Liver (tissue), 9 donors: ENCODE measurements around the gene SWI5. TPM values are rescaled to one million over a fixed set of nuclear protein-coding genes. Genes with fewer than 3 reads are reported as not detected.

Experiments
- DNase-seq: peaks from one replicate; pipeline ENCODE4 v3.0.0-alpha.2; 2017; ENCODE audit warnings: low spot score
- H3K27ac ChIP-seq, 2 donors: one replicate each; pipeline ENCODE4 v1.7.0; 2013; ENCODE audit warnings: inconsistent platforms in 2 of 2, low read length in 2 of 2, control low read depth in 1 of 2, low read depth in 1 of 2, mild to moderate bottlenecking in 1 of 2
- H3K27me3 ChIP-seq, 4 donors: one replicate each; pipeline versions ENCODE4 v1.6.1 to v1.7.0; 2013; ENCODE audit warnings: low read length in 3 of 4, inconsistent platforms in 1 of 4, mild to moderate bottlenecking in 1 of 4, moderate library complexity in 1 of 4; ENCODE audit not compliant: control insufficient read depth in 4 of 4, insufficient read depth in 4 of 4
- H3K36me3 ChIP-seq, 4 donors: one replicate each; pipeline versions ENCODE4 v1.6.1 to v1.7.0; 2013; ENCODE audit warnings: low read length in 3 of 4, mild to moderate bottlenecking in 3 of 4, low read depth in 1 of 4, moderate library complexity in 1 of 4; ENCODE audit not compliant: control insufficient read depth in 4 of 4, insufficient read depth in 3 of 4
- H3K4me1 ChIP-seq, 4 donors: one replicate each; pipeline versions ENCODE4 v1.6.1 to v1.7.0; 2013; ENCODE audit warnings: low read length in 3 of 4, mild to moderate bottlenecking in 3 of 4, moderate library complexity in 1 of 4; ENCODE audit not compliant: control insufficient read depth in 4 of 4, insufficient read depth in 4 of 4
- H3K4me3 ChIP-seq, 3 donors: one replicate each; pipeline versions ENCODE4 v1.6.1 to v1.7.0; 2013; ENCODE audit warnings: low read length in 3 of 3, control low read depth in 1 of 3, low read depth in 1 of 3, mild to moderate bottlenecking in 1 of 3
- H3K9ac ChIP-seq, 2 donors: one replicate each; pipeline ENCODE4 v1.7.0; 2013; ENCODE audit warnings: low read length in 2 of 2, mild to moderate bottlenecking in 2 of 2, moderate library complexity in 2 of 2, control low read depth in 1 of 2, low read depth in 1 of 2
- H3K9me3 ChIP-seq, 4 donors: one replicate each; pipeline versions ENCODE4 v1.6.1 to v1.7.0; 2013; ENCODE audit warnings: low read length in 3 of 4; ENCODE audit not compliant: control insufficient read depth in 4 of 4
- EGR1 ChIP-seq, 2 donors: IDR thresholded peaks; 2 replicates each; pipeline ENCODE4 v1.6.1; 2016 to 2018; ENCODE audit warnings: antibody characterized with exemption in 2 of 2, low read depth in 2 of 2
- FOXA1 ChIP-seq: IDR thresholded peaks from 2 replicates; pipeline ENCODE4 v1.6.1; 2016; ENCODE audit warnings: antibody characterized with exemption
- FOXA2 ChIP-seq: IDR thresholded peaks from 2 replicates; pipeline ENCODE4 v1.6.1; 2016; ENCODE audit warnings: antibody characterized with exemption
- GABPA ChIP-seq, 2 donors: IDR thresholded peaks in 1 of 2; conservative IDR thresholded peaks in 1 of 2; 2 replicates each; pipeline ENCODE4 v1.6.1; 2016; ENCODE audit warnings: antibody characterized with exemption in 2 of 2, mild to moderate bottlenecking in 1 of 2, moderate library complexity in 1 of 2
- HNF4A ChIP-seq, 2 donors: conservative IDR thresholded peaks; 2 replicates each; pipeline ENCODE4 v1.6.1; 2016; ENCODE audit warnings: antibody characterized with exemption in 2 of 2, mild to moderate bottlenecking in 2 of 2
- HNF4G ChIP-seq: IDR thresholded peaks from 2 replicates; pipeline ENCODE4 v1.6.1; 2016; ENCODE audit warnings: antibody characterized with exemption
- JUND ChIP-seq, 2 donors: IDR thresholded peaks; 2 replicates each; pipeline ENCODE4 v1.6.1; 2016; ENCODE audit warnings: antibody characterized with exemption in 2 of 2
- NR2F2 ChIP-seq: IDR thresholded peaks from 2 replicates; pipeline ENCODE4 v1.6.1; 2016; ENCODE audit warnings: antibody characterized with exemption
- RAD21 ChIP-seq, 2 donors: IDR thresholded peaks; 2 replicates each; pipeline ENCODE4 v1.6.1; 2016; ENCODE audit warnings: antibody characterized with exemption in 2 of 2, mild to moderate bottlenecking in 2 of 2
- RXRA ChIP-seq, 2 donors: IDR thresholded peaks; 2 replicates each; pipeline ENCODE4 v1.6.1; 2017 to 2018; ENCODE audit warnings: antibody characterized with exemption in 2 of 2, mild to moderate bottlenecking in 1 of 2
- SP1 ChIP-seq: IDR thresholded peaks from 2 replicates; pipeline ENCODE4 v1.6.1; 2018; ENCODE audit warnings: antibody characterized with exemption, mild to moderate bottlenecking
- TAF1 ChIP-seq: conservative IDR thresholded peaks from 2 replicates; pipeline ENCODE4 v1.6.1; 2016; ENCODE audit warnings: antibody characterized with exemption, mild to moderate bottlenecking
- YY1 ChIP-seq: IDR thresholded peaks from 2 replicates; pipeline ENCODE4 v1.6.1; 2016; ENCODE audit warnings: antibody characterized with exemption, mild to moderate bottlenecking
- WGBS: extraction: QIAGEN DNeasy Blood & Tissue Kit; methylation state at CpG from one replicate; pipeline ENCODE4 v1.1.7; 2013; 5-methylcytosine and 5-hydroxymethylcytosine counted together
- polyA plus RNA-seq, 2 donors: library from polyadenylated mRNA; stranded (reverse) in 1 of 2; unstranded in 1 of 2; fragments of 200-250 nt in 1 of 2; fragments of >200 nt in 1 of 2; fragmentation: Nextera tagmentation in 1 of 2; extraction: Ambion mirVana in 1 of 2; gene quantifications; one replicate each; pipeline versions ENCODE4 v1.2.1 to v1.2.3, GENCODE V29; 2013 to 2015
- total RNA-seq, 2 donors: library from RNA; depleted of rRNA; stranded (reverse); fragments of >200 nt; gene quantifications; one replicate each; pipeline ENCODE4 v1.2.3, GENCODE V29; 2014
- TF ChIP-seq, protein P1 (sequence below): IDR thresholded peaks from 2 replicates; pipeline ENCODE4 v1.6.1; 2016; ENCODE audit warnings: antibody characterized with exemption
- TF ChIP-seq, protein P2 (sequence below): IDR thresholded peaks from 2 replicates; pipeline ENCODE4 v1.6.1; 2016; ENCODE audit warnings: antibody characterized with exemption
- TF ChIP-seq, protein P3 (sequence below): fragments of 150-350 bp; IDR thresholded peaks from 2 replicates; pipeline ENCODE4 v1.5.1; 2017; ENCODE audit warnings: improper control_type of control experiment, low read depth, low read length; ENCODE audit not compliant: missing input control
- TF ChIP-seq, protein P4 (sequence below): IDR thresholded peaks from 2 replicates; pipeline ENCODE4 v1.6.1; 2016; ENCODE audit warnings: antibody characterized with exemption, mild to moderate bottlenecking
- TF ChIP-seq, protein P5 (sequence below): IDR thresholded peaks from 2 replicates; pipeline ENCODE4 v1.6.1; 2016; ENCODE audit warnings: antibody characterized with exemption
- donor health status: healthy.
- donor health status: healthy.
- donor health status: healthy.
- donor health status: healthy.
- donor health status: healthy.

Gene SWI5
- total and polyA plus RNA-seq, 4 donors: 10.7 to 34.0 (median 16.2) TPM

DNA sequence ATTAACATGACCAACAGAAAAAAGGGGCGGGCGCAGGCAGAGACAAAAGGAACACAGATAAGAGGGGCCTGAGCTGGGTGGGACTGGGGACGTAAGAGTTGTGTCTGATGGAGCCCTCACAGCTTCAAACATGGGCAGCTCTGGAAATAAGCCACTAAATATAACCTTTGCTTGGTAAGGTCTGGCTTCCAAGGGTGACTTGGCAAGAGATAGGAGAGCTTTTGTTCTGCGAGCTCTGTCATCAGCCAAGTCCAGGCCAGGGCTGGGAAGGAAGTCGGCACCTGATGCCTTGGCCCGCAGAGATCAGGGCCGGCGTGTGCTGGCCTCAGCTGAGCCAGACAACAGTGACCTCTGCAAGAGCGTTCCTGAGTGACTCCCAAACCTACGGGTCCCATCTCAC is 34.4 kb downstream of the SWI5 start:
- Histone ChIP-seq H3K27ac (peak overlapping the region; percentile 31 to 46), H3K9ac (no peak overlapping the region), H3K36me3 (peaks cover 9 to 27% (median 11%) of the 10 kb centered on the region in 4 donors), H3K9me3 (no peaks in the 10 kb centered on the region), H3K4me1 (peaks cover 8 to 19% (median 14%) of the 10 kb centered on the region in 4 donors), H3K4me3 (no peak overlapping the region), H3K27me3 (no peaks in the 10 kb centered on the region)
- 41% methylated on average over 10 of the region's 10 CpGs for whole genome bisulfite sequencing
- DNase-seq: no peak
- TF ChIP-seq, protein P1, sequence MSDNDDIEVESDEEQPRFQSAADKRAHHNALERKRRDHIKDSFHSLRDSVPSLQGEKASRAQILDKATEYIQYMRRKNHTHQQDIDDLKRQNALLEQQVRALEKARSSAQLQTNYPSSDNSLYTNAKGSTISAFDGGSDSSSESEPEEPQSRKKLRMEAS: no peak
- TF ChIP-seq, protein P2, sequence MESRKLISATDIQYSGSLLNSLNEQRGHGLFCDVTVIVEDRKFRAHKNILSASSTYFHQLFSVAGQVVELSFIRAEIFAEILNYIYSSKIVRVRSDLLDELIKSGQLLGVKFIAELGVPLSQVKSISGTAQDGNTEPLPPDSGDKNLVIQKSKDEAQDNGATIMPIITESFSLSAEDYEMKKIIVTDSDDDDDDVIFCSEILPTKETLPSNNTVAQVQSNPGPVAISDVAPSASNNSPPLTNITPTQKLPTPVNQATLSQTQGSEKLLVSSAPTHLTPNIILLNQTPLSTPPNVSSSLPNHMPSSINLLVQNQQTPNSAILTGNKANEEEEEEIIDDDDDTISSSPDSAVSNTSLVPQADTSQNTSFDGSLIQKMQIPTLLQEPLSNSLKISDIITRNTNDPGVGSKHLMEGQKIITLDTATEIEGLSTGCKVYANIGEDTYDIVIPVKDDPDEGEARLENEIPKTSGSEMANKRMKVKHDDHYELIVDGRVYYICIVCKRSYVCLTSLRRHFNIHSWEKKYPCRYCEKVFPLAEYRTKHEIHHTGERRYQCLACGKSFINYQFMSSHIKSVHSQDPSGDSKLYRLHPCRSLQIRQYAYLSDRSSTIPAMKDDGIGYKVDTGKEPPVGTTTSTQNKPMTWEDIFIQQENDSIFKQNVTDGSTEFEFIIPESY: no peak
- TF ChIP-seq, protein P3, sequence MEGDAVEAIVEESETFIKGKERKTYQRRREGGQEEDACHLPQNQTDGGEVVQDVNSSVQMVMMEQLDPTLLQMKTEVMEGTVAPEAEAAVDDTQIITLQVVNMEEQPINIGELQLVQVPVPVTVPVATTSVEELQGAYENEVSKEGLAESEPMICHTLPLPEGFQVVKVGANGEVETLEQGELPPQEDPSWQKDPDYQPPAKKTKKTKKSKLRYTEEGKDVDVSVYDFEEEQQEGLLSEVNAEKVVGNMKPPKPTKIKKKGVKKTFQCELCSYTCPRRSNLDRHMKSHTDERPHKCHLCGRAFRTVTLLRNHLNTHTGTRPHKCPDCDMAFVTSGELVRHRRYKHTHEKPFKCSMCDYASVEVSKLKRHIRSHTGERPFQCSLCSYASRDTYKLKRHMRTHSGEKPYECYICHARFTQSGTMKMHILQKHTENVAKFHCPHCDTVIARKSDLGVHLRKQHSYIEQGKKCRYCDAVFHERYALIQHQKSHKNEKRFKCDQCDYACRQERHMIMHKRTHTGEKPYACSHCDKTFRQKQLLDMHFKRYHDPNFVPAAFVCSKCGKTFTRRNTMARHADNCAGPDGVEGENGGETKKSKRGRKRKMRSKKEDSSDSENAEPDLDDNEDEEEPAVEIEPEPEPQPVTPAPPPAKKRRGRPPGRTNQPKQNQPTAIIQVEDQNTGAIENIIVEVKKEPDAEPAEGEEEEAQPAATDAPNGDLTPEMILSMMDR: no peak
- peak in 1 of 2 donors; percentile 32 for TF ChIP-seq RAD21 (IDR thresholded peaks at IDR 0.05)
- TF ChIP-seq NR2F2: no peak
- no peak for TF ChIP-seq HNF4G
- no peak for TF ChIP-seq EGR1 (IDR thresholded peaks at IDR 0.05; ENCODE audit: low read depth in 2 of 2)
- no peak for TF ChIP-seq TAF1
- TF ChIP-seq GABPA (IDR thresholded peaks at IDR 0.05 in 1 of 2, conservative IDR thresholded peaks at IDR 0.05 in 1 of 2): peak in 1 of 2 donors; percentile 58
- TF ChIP-seq, protein P4, sequence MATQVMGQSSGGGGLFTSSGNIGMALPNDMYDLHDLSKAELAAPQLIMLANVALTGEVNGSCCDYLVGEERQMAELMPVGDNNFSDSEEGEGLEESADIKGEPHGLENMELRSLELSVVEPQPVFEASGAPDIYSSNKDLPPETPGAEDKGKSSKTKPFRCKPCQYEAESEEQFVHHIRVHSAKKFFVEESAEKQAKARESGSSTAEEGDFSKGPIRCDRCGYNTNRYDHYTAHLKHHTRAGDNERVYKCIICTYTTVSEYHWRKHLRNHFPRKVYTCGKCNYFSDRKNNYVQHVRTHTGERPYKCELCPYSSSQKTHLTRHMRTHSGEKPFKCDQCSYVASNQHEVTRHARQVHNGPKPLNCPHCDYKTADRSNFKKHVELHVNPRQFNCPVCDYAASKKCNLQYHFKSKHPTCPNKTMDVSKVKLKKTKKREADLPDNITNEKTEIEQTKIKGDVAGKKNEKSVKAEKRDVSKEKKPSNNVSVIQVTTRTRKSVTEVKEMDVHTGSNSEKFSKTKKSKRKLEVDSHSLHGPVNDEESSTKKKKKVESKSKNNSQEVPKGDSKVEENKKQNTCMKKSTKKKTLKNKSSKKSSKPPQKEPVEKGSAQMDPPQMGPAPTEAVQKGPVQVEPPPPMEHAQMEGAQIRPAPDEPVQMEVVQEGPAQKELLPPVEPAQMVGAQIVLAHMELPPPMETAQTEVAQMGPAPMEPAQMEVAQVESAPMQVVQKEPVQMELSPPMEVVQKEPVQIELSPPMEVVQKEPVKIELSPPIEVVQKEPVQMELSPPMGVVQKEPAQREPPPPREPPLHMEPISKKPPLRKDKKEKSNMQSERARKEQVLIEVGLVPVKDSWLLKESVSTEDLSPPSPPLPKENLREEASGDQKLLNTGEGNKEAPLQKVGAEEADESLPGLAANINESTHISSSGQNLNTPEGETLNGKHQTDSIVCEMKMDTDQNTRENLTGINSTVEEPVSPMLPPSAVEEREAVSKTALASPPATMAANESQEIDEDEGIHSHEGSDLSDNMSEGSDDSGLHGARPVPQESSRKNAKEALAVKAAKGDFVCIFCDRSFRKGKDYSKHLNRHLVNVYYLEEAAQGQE: no peak
- TF ChIP-seq, protein P5, sequence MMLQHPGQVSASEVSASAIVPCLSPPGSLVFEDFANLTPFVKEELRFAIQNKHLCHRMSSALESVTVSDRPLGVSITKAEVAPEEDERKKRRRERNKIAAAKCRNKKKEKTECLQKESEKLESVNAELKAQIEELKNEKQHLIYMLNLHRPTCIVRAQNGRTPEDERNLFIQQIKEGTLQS: no peak
- no peak for TF ChIP-seq FOXA1
- peak; percentile 49 to 80 for TF ChIP-seq RXRA (IDR thresholded peaks at IDR 0.05)
- no peak for TF ChIP-seq FOXA2
- peak; percentile 44 for TF ChIP-seq YY1
- peak; percentile 36 for TF ChIP-seq SP1
- TF ChIP-seq JUND (IDR thresholded peaks at IDR 0.05): peak in 1 of 2 donors; percentile 31
- TF ChIP-seq HNF4A (conservative IDR thresholded peaks at IDR 0.05): peak; percentile 68 to 84
